Measurements from ENCODE around the gene IL13RA2. TPM values are rescaled to one million over a fixed set of nuclear protein-coding genes. Genes with fewer than 3 reads are reported as not detected.

The IL13RA2 gene
- total RNA-seq, 1 experiment from 2014 or later = not detected

DNA sequence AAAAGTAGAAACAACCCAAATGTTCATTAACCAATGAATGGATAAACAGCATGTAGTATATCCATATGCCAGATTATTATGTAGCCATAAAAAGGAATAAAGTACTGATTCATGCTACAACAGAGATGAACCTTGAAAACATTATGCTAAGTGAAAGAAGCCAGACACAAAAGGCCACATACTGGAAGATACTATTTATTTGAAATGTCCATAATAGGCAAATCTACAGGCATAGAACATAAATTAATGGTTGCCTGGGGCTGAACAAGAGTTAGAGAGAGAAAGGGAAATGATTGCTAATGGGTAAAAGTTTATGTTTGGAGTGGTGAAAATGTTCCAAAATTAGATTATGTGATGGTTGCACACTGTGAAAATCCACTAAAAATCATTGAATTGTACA lies 44.4 kb downstream of the IL13RA2 start:
- Histone ChIP-seq H3K36me3 (ENCODE audit: control insufficient read depth in 1 of 2, insufficient read depth in 2 of 2, low read length in 2 of 2) (no peaks in the 10 kb centered on the region), H2AFZ (ENCODE audit: low read depth, low read length, poor library complexity, severe bottlenecking) (no peak overlapping the region), H3K9me2 (ENCODE audit: insufficient read depth) (no peaks in the 10 kb centered on the region), H3K9me3 (ENCODE audit: control insufficient read depth in 1 of 2, insufficient read depth in 1 of 2, low read depth in 1 of 2, low read length in 2 of 2) (no peaks in the 10 kb centered on the region), H3K27me3 (ENCODE audit: insufficient read depth, low read length) (no peaks in the 10 kb centered on the region), H3K9ac (ENCODE audit: low read length) (no peak overlapping the region), H3K4me3 (replicated peaks in 1 of 2; ENCODE audit: low read depth in 1 of 2, low read length in 2 of 2) (no peak overlapping the region), H4K20me1 (ENCODE audit: insufficient read depth) (no peaks in the 10 kb centered on the region), H3K4me1 (ENCODE audit: control insufficient read depth in 1 of 2, insufficient read depth in 2 of 2, low read length in 2 of 2) (no peaks in the 10 kb centered on the region), H3K79me2 (ENCODE audit: insufficient read depth, low read length) (no peaks in the 10 kb centered on the region), H3K27ac (ENCODE audit: low read depth, low read length) (no peak overlapping the region), H3K4me2 (ENCODE audit: low read length) (no peak overlapping the region)
- POLR2A ChIA-PET = no interaction called here
- DNase-seq (ENCODE audit: low read depth, low spot score) (no peak), ATAC-seq (no peak)
- intact Hi-C loops (cut with micrococcal nuclease) = no loop called here
- RAD21 ChIA-PET (ENCODE audit: low non-redundant PET in 1 of 2, low total read pairs in 2 of 2, uncharacterized antibody in 2 of 2, unreplicated experiment in 2 of 2) = no interaction called here
- BruUV-seq (replicated peaks) = no TSS peak
- no peak for TF ChIP-seq EZH2 (IDR thresholded peaks at IDR 0.05)
- TF ChIP-seq, protein P1, sequence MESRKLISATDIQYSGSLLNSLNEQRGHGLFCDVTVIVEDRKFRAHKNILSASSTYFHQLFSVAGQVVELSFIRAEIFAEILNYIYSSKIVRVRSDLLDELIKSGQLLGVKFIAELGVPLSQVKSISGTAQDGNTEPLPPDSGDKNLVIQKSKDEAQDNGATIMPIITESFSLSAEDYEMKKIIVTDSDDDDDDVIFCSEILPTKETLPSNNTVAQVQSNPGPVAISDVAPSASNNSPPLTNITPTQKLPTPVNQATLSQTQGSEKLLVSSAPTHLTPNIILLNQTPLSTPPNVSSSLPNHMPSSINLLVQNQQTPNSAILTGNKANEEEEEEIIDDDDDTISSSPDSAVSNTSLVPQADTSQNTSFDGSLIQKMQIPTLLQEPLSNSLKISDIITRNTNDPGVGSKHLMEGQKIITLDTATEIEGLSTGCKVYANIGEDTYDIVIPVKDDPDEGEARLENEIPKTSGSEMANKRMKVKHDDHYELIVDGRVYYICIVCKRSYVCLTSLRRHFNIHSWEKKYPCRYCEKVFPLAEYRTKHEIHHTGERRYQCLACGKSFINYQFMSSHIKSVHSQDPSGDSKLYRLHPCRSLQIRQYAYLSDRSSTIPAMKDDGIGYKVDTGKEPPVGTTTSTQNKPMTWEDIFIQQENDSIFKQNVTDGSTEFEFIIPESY (IDR thresholded peaks at IDR 0.05; ENCODE audit: extremely low read depth, insufficient replicate concordance, low read length) = no peak
- no peak for TF ChIP-seq POLR2AphosphoS5 (IDR thresholded peaks at IDR 0.05; ENCODE audit: low read depth, low read length)
- TF ChIP-seq TCF7L2 (IDR thresholded peaks at IDR 0.05; ENCODE audit: borderline replicate concordance, extremely low read depth, insufficient read depth, insufficient read length) = no peak
- TF ChIP-seq POLR2A (IDR thresholded peaks at IDR 0.05; ENCODE audit: borderline replicate concordance, extremely low read depth, insufficient read depth, insufficient read length) = no peak
- no peak for TF ChIP-seq EGR1 (IDR thresholded peaks at IDR 0.05; ENCODE audit: low read depth)
- TF ChIP-seq ELF1 (IDR thresholded peaks at IDR 0.05; ENCODE audit: borderline replicate concordance, low read depth) = no peak
- CTCF ChIA-PET = no interaction called here

DNA sequence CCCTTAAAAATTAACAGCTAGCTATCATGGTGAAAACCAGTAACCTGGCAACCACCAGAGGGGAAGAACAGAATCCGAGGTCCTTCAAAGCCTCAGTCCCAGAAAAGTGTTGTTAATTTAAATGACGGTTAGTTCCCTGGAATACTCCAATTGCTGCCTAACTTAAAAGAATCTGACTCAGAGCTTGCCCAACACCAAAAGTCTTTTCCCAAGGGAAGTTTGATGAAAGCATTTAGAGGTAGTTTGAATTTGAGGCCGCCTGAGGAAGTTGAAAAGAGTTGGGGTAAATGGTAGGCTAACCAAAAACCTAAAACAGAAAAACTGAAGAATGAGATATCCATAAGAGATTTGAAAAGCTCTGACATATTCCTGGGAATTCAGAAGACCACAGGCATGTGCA lies 46.6 kb downstream of the IL13RA2 start:
- ChIA-PET RAD21 (ENCODE audit: low non-redundant PET in 1 of 2, low total read pairs in 2 of 2, uncharacterized antibody in 2 of 2, unreplicated experiment in 2 of 2) (no interaction called here), CTCF (interaction anchor here (1.2 kb wide), 1 partner anchor 176 kb away, joined by 3 read pairs; no protein-coding TSS in a partner anchor), POLR2A (no interaction called here)
- Histone ChIP-seq H3K9ac (ENCODE audit: low read length) (no peak overlapping the region), H3K9me2 (ENCODE audit: insufficient read depth) (no peaks in the 10 kb centered on the region), H3K79me2 (ENCODE audit: insufficient read depth, low read length) (no peaks in the 10 kb centered on the region), H3K4me1 (ENCODE audit: control insufficient read depth in 1 of 2, insufficient read depth in 2 of 2, low read length in 2 of 2) (no peaks in the 10 kb centered on the region), H3K36me3 (ENCODE audit: control insufficient read depth in 1 of 2, insufficient read depth in 2 of 2, low read length in 2 of 2) (no peaks in the 10 kb centered on the region), H4K20me1 (ENCODE audit: insufficient read depth) (no peaks in the 10 kb centered on the region), H3K9me3 (ENCODE audit: control insufficient read depth in 1 of 2, insufficient read depth in 1 of 2, low read depth in 1 of 2, low read length in 2 of 2) (no peaks in the 10 kb centered on the region), H3K27ac (ENCODE audit: low read depth, low read length) (no peak overlapping the region), H3K4me2 (ENCODE audit: low read length) (no peak overlapping the region), H3K4me3 (replicated peaks in 1 of 2; ENCODE audit: low read depth in 1 of 2, low read length in 2 of 2) (no peak overlapping the region), H3K27me3 (ENCODE audit: insufficient read depth, low read length) (no peaks in the 10 kb centered on the region), H2AFZ (ENCODE audit: low read depth, low read length, poor library complexity, severe bottlenecking) (no peak overlapping the region)
- TF ChIP-seq, protein P2, sequence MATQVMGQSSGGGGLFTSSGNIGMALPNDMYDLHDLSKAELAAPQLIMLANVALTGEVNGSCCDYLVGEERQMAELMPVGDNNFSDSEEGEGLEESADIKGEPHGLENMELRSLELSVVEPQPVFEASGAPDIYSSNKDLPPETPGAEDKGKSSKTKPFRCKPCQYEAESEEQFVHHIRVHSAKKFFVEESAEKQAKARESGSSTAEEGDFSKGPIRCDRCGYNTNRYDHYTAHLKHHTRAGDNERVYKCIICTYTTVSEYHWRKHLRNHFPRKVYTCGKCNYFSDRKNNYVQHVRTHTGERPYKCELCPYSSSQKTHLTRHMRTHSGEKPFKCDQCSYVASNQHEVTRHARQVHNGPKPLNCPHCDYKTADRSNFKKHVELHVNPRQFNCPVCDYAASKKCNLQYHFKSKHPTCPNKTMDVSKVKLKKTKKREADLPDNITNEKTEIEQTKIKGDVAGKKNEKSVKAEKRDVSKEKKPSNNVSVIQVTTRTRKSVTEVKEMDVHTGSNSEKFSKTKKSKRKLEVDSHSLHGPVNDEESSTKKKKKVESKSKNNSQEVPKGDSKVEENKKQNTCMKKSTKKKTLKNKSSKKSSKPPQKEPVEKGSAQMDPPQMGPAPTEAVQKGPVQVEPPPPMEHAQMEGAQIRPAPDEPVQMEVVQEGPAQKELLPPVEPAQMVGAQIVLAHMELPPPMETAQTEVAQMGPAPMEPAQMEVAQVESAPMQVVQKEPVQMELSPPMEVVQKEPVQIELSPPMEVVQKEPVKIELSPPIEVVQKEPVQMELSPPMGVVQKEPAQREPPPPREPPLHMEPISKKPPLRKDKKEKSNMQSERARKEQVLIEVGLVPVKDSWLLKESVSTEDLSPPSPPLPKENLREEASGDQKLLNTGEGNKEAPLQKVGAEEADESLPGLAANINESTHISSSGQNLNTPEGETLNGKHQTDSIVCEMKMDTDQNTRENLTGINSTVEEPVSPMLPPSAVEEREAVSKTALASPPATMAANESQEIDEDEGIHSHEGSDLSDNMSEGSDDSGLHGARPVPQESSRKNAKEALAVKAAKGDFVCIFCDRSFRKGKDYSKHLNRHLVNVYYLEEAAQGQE (IDR thresholded peaks at IDR 0.05; ENCODE audit: low read depth) = no peak
- no peak for TF ChIP-seq TCF7L2 (IDR thresholded peaks at IDR 0.05; ENCODE audit: borderline replicate concordance, extremely low read depth, insufficient read depth, insufficient read length)
- TF ChIP-seq, protein P3, sequence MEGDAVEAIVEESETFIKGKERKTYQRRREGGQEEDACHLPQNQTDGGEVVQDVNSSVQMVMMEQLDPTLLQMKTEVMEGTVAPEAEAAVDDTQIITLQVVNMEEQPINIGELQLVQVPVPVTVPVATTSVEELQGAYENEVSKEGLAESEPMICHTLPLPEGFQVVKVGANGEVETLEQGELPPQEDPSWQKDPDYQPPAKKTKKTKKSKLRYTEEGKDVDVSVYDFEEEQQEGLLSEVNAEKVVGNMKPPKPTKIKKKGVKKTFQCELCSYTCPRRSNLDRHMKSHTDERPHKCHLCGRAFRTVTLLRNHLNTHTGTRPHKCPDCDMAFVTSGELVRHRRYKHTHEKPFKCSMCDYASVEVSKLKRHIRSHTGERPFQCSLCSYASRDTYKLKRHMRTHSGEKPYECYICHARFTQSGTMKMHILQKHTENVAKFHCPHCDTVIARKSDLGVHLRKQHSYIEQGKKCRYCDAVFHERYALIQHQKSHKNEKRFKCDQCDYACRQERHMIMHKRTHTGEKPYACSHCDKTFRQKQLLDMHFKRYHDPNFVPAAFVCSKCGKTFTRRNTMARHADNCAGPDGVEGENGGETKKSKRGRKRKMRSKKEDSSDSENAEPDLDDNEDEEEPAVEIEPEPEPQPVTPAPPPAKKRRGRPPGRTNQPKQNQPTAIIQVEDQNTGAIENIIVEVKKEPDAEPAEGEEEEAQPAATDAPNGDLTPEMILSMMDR (IDR thresholded peaks at IDR 0.05 in 2 of 3, conservative IDR thresholded peaks at IDR 0.05 in 1 of 3; ENCODE audit: borderline replicate concordance in 1 of 3, insufficient read depth in 1 of 3, low read depth in 2 of 3, low read length in 2 of 3) = no peak
- TF ChIP-seq JUND (IDR thresholded peaks at IDR 0.05) = no peak
- no peak for TF ChIP-seq POLR2A (IDR thresholded peaks at IDR 0.05; ENCODE audit: borderline replicate concordance, extremely low read depth, insufficient read depth, insufficient read length)
- ATAC-seq (no peak), DNase-seq (ENCODE audit: low read depth, low spot score) (no peak)
- BruUV-seq (replicated peaks) = no TSS peak
- intact Hi-C loops (cut with micrococcal nuclease) = no loop called here

Data from HCT116 (cell line).